HG03457 (cell line): ENCODE data around the gene KCNH5.

ENCODE experiments used
- ATAC-seq: cut with Tn5 transposase; IDR thresholded peaks from one replicate; pipeline ENCODE4 v1.9.1; 2021; ENCODE audit warnings: moderate number of reproducible peaks; ENCODE audit not compliant: unreplicated experiment

Gene KCNH5

GRCh38 chr14:62745496-62745895, 299.8 kb downstream of the KCNH5 start:
- no peak for ATAC-seq

- no peak for ATAC-seq
These were observed 301.7 kb downstream of the KCNH5 start for GRCh38 chr14:62743560-62743959.

GRCh38 chr14:62743118-62743517, 302.1 kb downstream of the KCNH5 start:
- ATAC-seq: no peak

- no peak for ATAC-seq
These were observed 305.6 kb downstream of the KCNH5 start for GRCh38 chr14:62739647-62740046.

GRCh38 chr14:62736048-62737043, 308.9 kb downstream of the KCNH5 start:
- no peak for ATAC-seq

- no peak for ATAC-seq
These were observed 310.4 kb downstream of the KCNH5 start for GRCh38 chr14:62734831-62735230.

- ATAC-seq: no peak
These were observed 322.9 kb downstream of the KCNH5 start for GRCh38 chr14:62722406-62722805.

GRCh38 chr14:62718629-62719028, 326.6 kb downstream of the KCNH5 start:
- ATAC-seq: no peak

GRCh38 chr14:62711351-62712023, 333.8 kb downstream of the KCNH5 start:
- ATAC-seq: no peak

- no peak for ATAC-seq
These were observed 334.4 kb downstream of the KCNH5 start for GRCh38 chr14:62710811-62711210.

- no peak for ATAC-seq
These were observed 335.5 kb downstream of the KCNH5 start for GRCh38 chr14:62709773-62710172.

- no peak for ATAC-seq
These were observed 339.0 kb downstream of the KCNH5 start for GRCh38 chr14:62706217-62706616.

- ATAC-seq: no peak
These were observed 347.8 kb downstream of the KCNH5 start for GRCh38 chr14:62697461-62697860.

- ATAC-seq: no peak
These were observed 348.3 kb downstream of the KCNH5 start for GRCh38 chr14:62696929-62697328.

- no peak for ATAC-seq
These were observed 348.8 kb downstream of the KCNH5 start for GRCh38 chr14:62696331-62696924.

GRCh38 chr14:62694075-62694474, 351.2 kb downstream of the KCNH5 start:
- no peak for ATAC-seq

- ATAC-seq: no peak
These were observed 352.7 kb downstream of the KCNH5 start for GRCh38 chr14:62692490-62693106.

GRCh38 chr14:62691647-62692489, 353.4 kb downstream of the KCNH5 start:
- no peak for ATAC-seq

GRCh38 chr14:62689733-62690132, 355.5 kb downstream of the KCNH5 start:
- no peak for ATAC-seq

- ATAC-seq: no peak
These were observed 357.4 kb downstream of the KCNH5 start for GRCh38 chr14:62687818-62688217.
